GM23338 (cell line): ENCODE results near the gene TMEM255B. TPM values are rescaled to one million over a fixed set of nuclear protein-coding genes. Genes with fewer than 3 reads are reported as not detected.
A peak's percentile ranks its signal among the peaks of the same experiment; 100 is the strongest.

Experiments used
- ATAC-seq: fragments of 200-7000 bp; cut with Tn5 transposase; 3 replicates; pipeline ENCODE4 v1.9.1; 2020
- DNase-seq: peaks from one replicate; pipeline ENCODE4 v3.0.0-alpha.2; 2015; ENCODE audit warnings: low spot score
- H2AFZ ChIP-seq: fragments of 200-600 bp; sonication (generic); 2 replicates; pipeline ENCODE4 v1.8.0; 2016; ENCODE audit warnings: antibody characterized with exemption, mild to moderate bottlenecking, moderate library complexity
- H3F3A ChIP-seq: fragments of 200-600 bp; sonication (generic); replicated peaks from 2 replicates; pipeline ENCODE4 v1.8.0; 2017; ENCODE audit warnings: antibody characterized with exemption, mixed run types, low read depth
- H3K27ac ChIP-seq: fragments of 200-600 bp; sonication (generic); 2 replicates; pipeline ENCODE4 v1.6.1; 2016; ENCODE audit warnings: low read depth
- H3K27me3 ChIP-seq: fragments of 200-600 bp; sonication (generic); 2 replicates; pipeline ENCODE4 v1.8.0; 2016; ENCODE audit warnings: mild to moderate bottlenecking, mixed run types, moderate library complexity; ENCODE audit not compliant: insufficient read depth
- H3K36me3 ChIP-seq: fragments of 200-600 bp; sonication (generic); 2 replicates; pipeline ENCODE4 v1.8.0; 2016; ENCODE audit warnings: mild to moderate bottlenecking; ENCODE audit not compliant: insufficient read depth
- H3K4me1 ChIP-seq: fragments of 200-600 bp; sonication (generic); 2 replicates; pipeline ENCODE4 v1.8.0; 2016; ENCODE audit warnings: mild to moderate bottlenecking, moderate library complexity; ENCODE audit not compliant: insufficient read depth
- H3K4me2 ChIP-seq: fragments of 200-600 bp; sonication (generic); 2 replicates; pipeline ENCODE4 v1.7.1; 2017; ENCODE audit warnings: mixed run types
- H3K4me3 ChIP-seq: fragments of 200-600 bp; sonication (generic); 2 replicates; pipeline ENCODE4 v1.6.1; 2016; ENCODE audit warnings: mixed run types
- H3K79me2 ChIP-seq: fragments of 200-600 bp; sonication (generic); replicated peaks from 2 replicates; pipeline ENCODE4 v1.8.0; 2017; ENCODE audit warnings: mild to moderate bottlenecking; ENCODE audit not compliant: insufficient read depth
- H3K9me2 ChIP-seq: fragments of 200-600 bp; sonication (generic); 2 replicates; pipeline ENCODE4 v1.8.0; 2017; ENCODE audit not compliant: insufficient read depth
- H4K20me1 ChIP-seq: fragments of 200-600 bp; sonication (generic); replicated peaks from 2 replicates; pipeline ENCODE4 v1.8.0; 2017; ENCODE audit warnings: mild to moderate bottlenecking; ENCODE audit not compliant: insufficient read depth
- H3K27ac Mint-ChIP-seq: 2 replicates; pipeline ENCODE4 v1.8.0; 2020; ENCODE audit warnings: inconsistent platforms, mild to moderate bottlenecking, moderate library complexity, mixed read lengths
- H3K27me3 Mint-ChIP-seq: 3 replicates; pipeline ENCODE4 v1.8.0; 2022; ENCODE audit warnings: low read depth, mild to moderate bottlenecking, moderate library complexity, mixed read lengths, inconsistent platforms; ENCODE audit not compliant: insufficient read depth, poor library complexity
- H3K36me3 Mint-ChIP-seq: 3 replicates; pipeline ENCODE4 v1.8.0; 2021; ENCODE audit warnings: low read depth, mild to moderate bottlenecking, inconsistent platforms, moderate library complexity, mixed read lengths
- H3K4me1 Mint-ChIP-seq: 3 replicates; pipeline ENCODE4 v1.8.0; 2020; ENCODE audit warnings: mild to moderate bottlenecking, inconsistent platforms, mixed read lengths
- H3K4me3 Mint-ChIP-seq: 3 replicates; pipeline ENCODE4 v1.8.0; 2021; ENCODE audit warnings: moderate library complexity, mild to moderate bottlenecking, inconsistent platforms, mixed read lengths
- H3K9me3 Mint-ChIP-seq: 3 replicates; pipeline ENCODE4 v1.8.0; 2020; ENCODE audit warnings: moderate library complexity, mild to moderate bottlenecking, inconsistent platforms, mixed read lengths
- CTCF ChIP-seq, 2 experiments: fragments of 200-600 bp in 1 of 2; sonication (generic) in 1 of 2; conservative IDR thresholded peaks; 2 replicates each; pipeline versions ENCODE4 v1.5.1 to v1.6.1; 2016 to 2017; ENCODE audit warnings: antibody characterized with exemption in 2 of 2, low read depth in 2 of 2, mild to moderate bottlenecking in 2 of 2, moderate library complexity in 1 of 2
- POLR2AphosphoS5 ChIP-seq: IDR thresholded peaks from 2 replicates; pipeline ENCODE4 v1.6.1; 2016; ENCODE audit warnings: antibody characterized with exemption, low read depth
- STAT1 ChIP-seq: IDR thresholded peaks from one replicate; pipeline ENCODE4 v1.6.1; 2016; ENCODE audit warnings: antibody characterized with exemption; ENCODE audit not compliant: unreplicated experiment
- long read RNA-seq: library from polyadenylated mRNA; unstranded; transcript quantifications from one replicate; pipeline ENCODE4 v2.0.0, GENCODE V29; 2020; ENCODE audit not compliant: unreplicated experiment
- polyA plus RNA-seq: library from polyadenylated mRNA; unstranded; fragments of >200 nt; fragmentation: Nextera tagmentation; extraction: Ambion mirVana; gene quantifications from 2 replicates; pipeline ENCODE4 v1.2.1, GENCODE V29; 2016
- total RNA-seq: library from RNA; depleted of rRNA; stranded (reverse); fragments of >200 nt; shearing (Covaris generic); gene quantifications from 2 replicates; pipeline ENCODE4 v1.2.3, GENCODE V29; 2014; rRNA removed
- TF ChIP-seq, protein P1 (sequence below): IDR thresholded peaks from one replicate; pipeline ENCODE4 v1.6.1; 2018; ENCODE audit warnings: antibody characterized with exemption; ENCODE audit not compliant: unreplicated experiment

The TMEM255B gene
- total RNA-seq: 0.69 and 0.82 TPM in 2 replicates
- 4.0 and 4.4 TPM in 2 replicates for polyA plus RNA-seq
- long read RNA-seq, partial matches to known transcripts: 0 of 3 reads
- long read RNA-seq, other reads (novel, unspliced or antisense): 1 of 3 reads

GRCh38 chr13:113758651-113759524, at the start of gene TMEM255B:
Gene TMEM255B, plus strand, starts transcription at chr13:113759226. Its CDS starts 44 bp downstream, at chr13:113759270.
- H3K4me1 Mint-ChIP-seq: peaks cover 13% of the 10 kb centered on the region

DNA sequence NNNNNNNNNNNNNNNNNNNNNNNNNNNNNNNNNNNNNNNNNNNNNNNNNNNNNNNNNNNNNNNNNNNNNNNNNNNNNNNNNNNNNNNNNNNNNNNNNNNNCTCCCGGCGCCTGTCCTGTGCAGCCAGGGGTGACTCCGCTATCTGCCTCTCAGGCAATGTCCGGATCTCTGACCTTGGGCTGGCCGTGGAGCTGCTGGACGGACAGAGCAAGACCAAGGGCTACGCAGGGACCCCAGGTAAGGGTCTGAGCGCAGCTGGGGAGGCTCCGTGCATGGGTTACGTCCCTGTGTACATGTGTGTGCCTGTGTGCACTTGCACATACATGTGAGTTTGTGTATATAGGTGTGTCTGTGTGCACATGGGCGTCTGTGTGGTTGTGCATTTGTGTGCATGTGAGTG, 36.1 kb upstream of the TMEM255B start:
- Mint-ChIP-seq H3K4me3 (no peak overlapping the region), H3K27ac (no peak overlapping the region), H3K27me3 (peaks cover 3% of the 10 kb centered on the region), H3K36me3 (no peaks in the 10 kb centered on the region), H3K4me1 (peaks cover 10% of the 10 kb centered on the region; the same call in 2 of the 3 replicates), H3K9me3 (peaks cover 5% of the 10 kb centered on the region; the same call in 2 of the 3 replicates)
- no peak for ATAC-seq
- Histone ChIP-seq H3K79me2 (no peaks in the 10 kb centered on the region), H3F3A (0 out of 2 replicates have a peak, but pooled peaks cover 4% of the 10 kb centered on the region), H4K20me1 (no peaks in the 10 kb centered on the region), H3K4me1 (0 out of 2 replicates have a peak, but pooled peaks cover 4% of the 10 kb centered on the region), H3K4me2 (no peak overlapping the region), H3K36me3 (no peaks in the 10 kb centered on the region), H2AFZ (no peak overlapping the region), H3K27me3 (no peaks in the 10 kb centered on the region), H3K27ac (no peak overlapping the region), H3K9me2 (peaks cover 7% of the 10 kb centered on the region; the same call in 1 of the 2 replicates), H3K4me3 (no peak overlapping the region)
- no peak for DNase-seq
- TF ChIP-seq, protein P1, sequence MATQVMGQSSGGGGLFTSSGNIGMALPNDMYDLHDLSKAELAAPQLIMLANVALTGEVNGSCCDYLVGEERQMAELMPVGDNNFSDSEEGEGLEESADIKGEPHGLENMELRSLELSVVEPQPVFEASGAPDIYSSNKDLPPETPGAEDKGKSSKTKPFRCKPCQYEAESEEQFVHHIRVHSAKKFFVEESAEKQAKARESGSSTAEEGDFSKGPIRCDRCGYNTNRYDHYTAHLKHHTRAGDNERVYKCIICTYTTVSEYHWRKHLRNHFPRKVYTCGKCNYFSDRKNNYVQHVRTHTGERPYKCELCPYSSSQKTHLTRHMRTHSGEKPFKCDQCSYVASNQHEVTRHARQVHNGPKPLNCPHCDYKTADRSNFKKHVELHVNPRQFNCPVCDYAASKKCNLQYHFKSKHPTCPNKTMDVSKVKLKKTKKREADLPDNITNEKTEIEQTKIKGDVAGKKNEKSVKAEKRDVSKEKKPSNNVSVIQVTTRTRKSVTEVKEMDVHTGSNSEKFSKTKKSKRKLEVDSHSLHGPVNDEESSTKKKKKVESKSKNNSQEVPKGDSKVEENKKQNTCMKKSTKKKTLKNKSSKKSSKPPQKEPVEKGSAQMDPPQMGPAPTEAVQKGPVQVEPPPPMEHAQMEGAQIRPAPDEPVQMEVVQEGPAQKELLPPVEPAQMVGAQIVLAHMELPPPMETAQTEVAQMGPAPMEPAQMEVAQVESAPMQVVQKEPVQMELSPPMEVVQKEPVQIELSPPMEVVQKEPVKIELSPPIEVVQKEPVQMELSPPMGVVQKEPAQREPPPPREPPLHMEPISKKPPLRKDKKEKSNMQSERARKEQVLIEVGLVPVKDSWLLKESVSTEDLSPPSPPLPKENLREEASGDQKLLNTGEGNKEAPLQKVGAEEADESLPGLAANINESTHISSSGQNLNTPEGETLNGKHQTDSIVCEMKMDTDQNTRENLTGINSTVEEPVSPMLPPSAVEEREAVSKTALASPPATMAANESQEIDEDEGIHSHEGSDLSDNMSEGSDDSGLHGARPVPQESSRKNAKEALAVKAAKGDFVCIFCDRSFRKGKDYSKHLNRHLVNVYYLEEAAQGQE: no peak

More at GRCh38 chr13:113758651-113759524, at the start of gene TMEM255B:
- Histone ChIP-seq H3F3A (peaks cover 15% of the 10 kb centered on the region), H3K4me3 (peak within 1 kb of the TSS; percentile 88), H3K4me1 (peaks cover 8% of the 10 kb centered on the region; the same call in 1 of the 2 replicates), H3K4me2 (peak within 1 kb of the TSS; percentile 100), H3K9me2 (no peaks in the 10 kb centered on the region), H3K27ac (no peak within 1 kb of the TSS), H3K79me2 (no peaks in the 10 kb centered on the region), H4K20me1 (no peaks in the 10 kb centered on the region), H3K36me3 (no peaks in the 10 kb centered on the region), H3K27me3 (peaks cover 41% of the 10 kb centered on the region), H2AFZ (peak within 1 kb of the TSS; percentile 99)
- Mint-ChIP-seq H3K36me3 (no peaks in the 10 kb centered on the region; the same call in 2 of the 3 replicates), H3K27ac (no peak within 1 kb of the TSS), H3K4me3 (peak within 1 kb of the TSS; percentile 85), H3K27me3 (peaks cover 35% of the 10 kb centered on the region), H3K9me3 (no peaks in the 10 kb centered on the region; the same call in 2 of the 3 replicates)
- DNase-seq (peak; percentile 83), ATAC-seq (peak; percentile 93)
- TF ChIP-seq STAT1 (no peak), CTCF (conservative IDR thresholded peaks at IDR 0.05; ENCODE audit: low read depth in 2 of 2) (0 out of 4 replicates have a peak, but pooled peaks of 1 of the 2 experiments have one; percentile 8), POLR2AphosphoS5 (peak; percentile 36; the same call in 1 of the 2 replicates)
